Testis (tissue), 2 donors: Measurements from ENCODE around the gene RNGTT.
A peak's percentile ranks its signal among the peaks of the same experiment; 100 is the strongest.

Experiments
- POLR2A ChIP-seq: fragments of 450-650 bp; IDR thresholded peaks from one replicate; pipeline ENCODE4 v1.6.1; 2017; ENCODE audit warnings: antibody characterized with exemption, mild to moderate bottlenecking, moderate library complexity
- TF ChIP-seq, protein P1 (sequence below), 3 experiments: fragments of 450-650 bp in 2 of 3; fragments of 200-600 bp in 1 of 3; sonication (generic) in 1 of 3; IDR thresholded peaks; one replicate each; pipeline ENCODE4 v1.5.1; 2016 to 2019; ENCODE audit warnings: antibody characterized with exemption in 3 of 3, mild to moderate bottlenecking in 2 of 3, moderate library complexity in 1 of 3

DNA sequence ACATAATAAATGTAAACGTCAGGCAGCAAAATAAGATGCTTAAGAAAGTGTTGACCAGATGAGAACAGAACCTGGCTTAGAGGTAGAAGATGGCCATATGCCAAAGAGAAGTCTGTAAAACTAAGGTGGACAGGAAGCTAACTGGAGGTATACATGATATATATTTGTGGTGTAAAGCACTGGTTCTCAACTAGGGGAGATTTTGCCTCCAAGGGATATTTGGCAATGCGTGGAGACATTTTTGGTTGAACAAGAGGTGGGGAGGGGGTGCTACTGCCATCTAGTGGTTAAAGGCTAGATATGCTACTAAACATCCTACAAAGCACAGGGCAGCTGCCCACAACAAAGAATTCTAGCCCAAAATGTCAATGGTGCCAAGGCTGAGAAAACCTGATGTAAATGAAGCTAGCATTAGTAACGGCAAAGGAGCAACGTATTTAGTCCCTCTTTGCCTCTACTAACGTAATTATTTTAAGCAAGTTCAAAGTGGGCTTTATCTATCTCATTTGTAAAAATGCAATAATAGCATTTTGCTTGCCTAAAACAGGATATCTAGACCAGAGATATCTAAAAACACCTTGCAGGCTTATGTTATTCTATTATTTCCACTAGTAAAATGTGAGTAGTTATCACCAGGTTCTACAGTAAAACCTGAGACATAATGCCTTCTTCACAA lies 182.6 kb downstream of the RNGTT start:
- TF ChIP-seq, protein P1, sequence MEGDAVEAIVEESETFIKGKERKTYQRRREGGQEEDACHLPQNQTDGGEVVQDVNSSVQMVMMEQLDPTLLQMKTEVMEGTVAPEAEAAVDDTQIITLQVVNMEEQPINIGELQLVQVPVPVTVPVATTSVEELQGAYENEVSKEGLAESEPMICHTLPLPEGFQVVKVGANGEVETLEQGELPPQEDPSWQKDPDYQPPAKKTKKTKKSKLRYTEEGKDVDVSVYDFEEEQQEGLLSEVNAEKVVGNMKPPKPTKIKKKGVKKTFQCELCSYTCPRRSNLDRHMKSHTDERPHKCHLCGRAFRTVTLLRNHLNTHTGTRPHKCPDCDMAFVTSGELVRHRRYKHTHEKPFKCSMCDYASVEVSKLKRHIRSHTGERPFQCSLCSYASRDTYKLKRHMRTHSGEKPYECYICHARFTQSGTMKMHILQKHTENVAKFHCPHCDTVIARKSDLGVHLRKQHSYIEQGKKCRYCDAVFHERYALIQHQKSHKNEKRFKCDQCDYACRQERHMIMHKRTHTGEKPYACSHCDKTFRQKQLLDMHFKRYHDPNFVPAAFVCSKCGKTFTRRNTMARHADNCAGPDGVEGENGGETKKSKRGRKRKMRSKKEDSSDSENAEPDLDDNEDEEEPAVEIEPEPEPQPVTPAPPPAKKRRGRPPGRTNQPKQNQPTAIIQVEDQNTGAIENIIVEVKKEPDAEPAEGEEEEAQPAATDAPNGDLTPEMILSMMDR (IDR thresholded peaks at IDR 0.05) = peak in 2 of 3 experiments; percentile 60 to 82
- no peak for TF ChIP-seq POLR2A
